PC-9 (cell line): Measurements from ENCODE around the gene ADNP. TPM values are rescaled to one million over a fixed set of nuclear protein-coding genes. Genes with fewer than 3 reads are reported as not detected.

Experiments used
- BruUV-seq: library from RNA; stranded (reverse); fragments of 400-500 nt; replicated peaks from 2 replicates; lab custom pipeline; 2021; lab: Mats Ljungman, UMichigan
- CTCF ChIA-PET: fragments of 300-600 bp; sonication (Branson Sonifier 250); formaldehyde crosslinking; loops from one replicate; lab custom pipeline; 2022; ENCODE audit warnings: antibody characterized with exemption; lab: Charles Lee
- POLR2A ChIA-PET: fragments of 300-600 bp; sonication (Branson Sonifier 250); formaldehyde crosslinking; loops from one replicate; lab custom pipeline; 2022; ENCODE audit warnings: antibody characterized with exemption; ENCODE audit not compliant: unreplicated experiment; lab: Charles Lee
- DNase-seq, 2 experiments: peaks; one replicate each; pipeline versions ENCODE4 v3.0.0 to v3.0.0-alpha.2; 2015 to 2022; ENCODE audit warnings: mixed read lengths in 1 of 2
- H2AFZ ChIP-seq: fragments of 200-600 bp; sonication (generic); 2 replicates; pipeline ENCODE4 v1.8.1; 2017; ENCODE audit warnings: antibody characterized with exemption
- H3F3A ChIP-seq: fragments of 200-600 bp; sonication (generic); 2 replicates; pipeline ENCODE4 v1.8.1; 2017; ENCODE audit warnings: antibody characterized with exemption, mild to moderate bottlenecking, low read depth; ENCODE audit not compliant: insufficient read depth
- H3K27ac ChIP-seq: fragments of 200-600 bp; sonication (generic); 2 replicates; pipeline ENCODE4 v1.6.1; 2016; ENCODE audit warnings: mixed run types
- H3K27me3 ChIP-seq: fragments of 200-600 bp; sonication (generic); 2 replicates; pipeline ENCODE4 v1.6.1; 2016; ENCODE audit warnings: low read depth, mixed run types; ENCODE audit not compliant: insufficient read depth
- H3K36me3 ChIP-seq: fragments of 200-600 bp; sonication (generic); 2 replicates; pipeline ENCODE4 v1.6.1; 2016; ENCODE audit warnings: low read depth, mixed run types
- H3K4me1 ChIP-seq: fragments of 200-600 bp; sonication (generic); replicated peaks from 2 replicates; pipeline ENCODE4 v1.6.1; 2016; ENCODE audit warnings: mixed run types; ENCODE audit not compliant: insufficient read depth
- H3K4me2 ChIP-seq: fragments of 200-600 bp; sonication (generic); 2 replicates; pipeline ENCODE4 v1.6.1; 2017; ENCODE audit warnings: mixed run types
- H3K4me3 ChIP-seq: fragments of 200-600 bp; sonication (generic); 2 replicates; pipeline ENCODE4 v1.6.1; 2016; ENCODE audit warnings: mixed run types
- H3K79me2 ChIP-seq: fragments of 200-600 bp; sonication (generic); 2 replicates; pipeline ENCODE4 v1.6.1; 2017; ENCODE audit warnings: low read depth, mixed run types
- H3K9me2 ChIP-seq: fragments of 200-600 bp; sonication (generic); 2 replicates; pipeline ENCODE4 v1.8.1; 2017; ENCODE audit warnings: mild to moderate bottlenecking; ENCODE audit not compliant: insufficient read depth
- H3K9me3 ChIP-seq: fragments of 200-600 bp; sonication (generic); 2 replicates; pipeline ENCODE4 v1.8.1; 2016; ENCODE audit warnings: low read depth; ENCODE audit not compliant: insufficient read depth
- H4K20me1 ChIP-seq: fragments of 200-600 bp; sonication (generic); 2 replicates; pipeline ENCODE4 v1.8.1; 2017; ENCODE audit not compliant: insufficient read depth
- CTCF ChIP-seq: fragments of 200-600 bp; sonication (generic); conservative IDR thresholded peaks from 2 replicates; pipeline ENCODE4 v1.6.1; 2017; ENCODE audit warnings: mixed run types, antibody characterized with exemption, mild to moderate bottlenecking, moderate library complexity
- EZH2 ChIP-seq: fragments of 200-600 bp; sonication (generic); IDR thresholded peaks from 2 replicates; pipeline ENCODE4 v1.8.0; 2017; ENCODE audit warnings: antibody characterized with exemption, low read depth
- intact Hi-C: fragments of 100-400 bp; cut with micrococcal nuclease; formaldehyde crosslinking; loops from one replicate; pipeline ENCODE4 v1.10.0; 2022; ENCODE audit not compliant: unreplicated experiment
- total RNA-seq: library from RNA; stranded (reverse); gene quantifications from 2 replicates; pipeline ENCODE4 v1.2.3, GENCODE V29; 2021

The ADNP gene
- total RNA-seq, 1 experiment from 2014 or later, result 104 TPM

GRCh38 chr20:50861012-50861411, 70.2 kb downstream of the ADNP start:
- Histone ChIP-seq H3K4me3 (no peak overlapping the region), H3K9me2 (no peaks in the 10 kb centered on the region), H3K27me3 (no peaks in the 10 kb centered on the region), H3K9me3 (no peaks in the 10 kb centered on the region), H3K79me2 (no peaks in the 10 kb centered on the region), H3K27ac (no peak overlapping the region), H4K20me1 (no peaks in the 10 kb centered on the region), H3K36me3 (no peaks in the 10 kb centered on the region), H3K4me1 (no peaks in the 10 kb centered on the region), H3F3A (no peaks in the 10 kb centered on the region), H2AFZ (no peak overlapping the region), H3K4me2 (no peak overlapping the region)
- ChIA-PET CTCF (no interaction called here), POLR2A (no interaction called here)
- BruUV-seq, result no TSS peak
- intact Hi-C loops, result no loop called here
- TF ChIP-seq EZH2 (no peak), CTCF (no peak)
- DNase-seq, result no peak

DNA sequence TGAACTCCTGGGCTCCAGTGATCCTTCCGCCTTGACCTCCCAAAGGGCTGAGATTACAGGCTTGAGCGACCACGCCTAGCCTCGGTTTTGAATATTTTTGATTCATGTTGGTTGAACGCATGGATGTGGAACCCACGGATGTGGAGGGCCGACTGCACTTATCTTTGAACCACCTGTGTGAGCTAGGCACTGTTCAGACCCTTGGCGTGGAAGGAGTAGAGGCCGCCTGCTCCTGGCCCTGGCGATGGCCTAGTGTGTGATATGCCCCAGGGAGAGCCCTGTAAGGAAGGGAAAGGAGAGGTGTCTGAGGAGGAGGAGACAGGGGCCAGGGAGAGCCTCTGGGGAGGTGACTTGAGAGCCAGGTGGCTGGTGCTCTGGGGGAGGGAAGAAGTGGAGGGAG, 72.1 kb downstream of the ADNP start:
- no peak overlapping the region for H2AFZ ChIP-seq
- no peak overlapping the region for H3K4me2 ChIP-seq
- no peak overlapping the region for H3K27ac ChIP-seq
- DNase-seq, result no peak
- no peaks in the 10 kb centered on the region for H3K9me3 ChIP-seq
- H3K9me2 ChIP-seq, result no peaks in the 10 kb centered on the region
- CTCF ChIA-PET, result no interaction called here
- no peaks in the 10 kb centered on the region for H3K4me1 ChIP-seq
- no peaks in the 10 kb centered on the region for H3K79me2 ChIP-seq
- H3K36me3 ChIP-seq, result no peaks in the 10 kb centered on the region
- POLR2A ChIA-PET, result interaction anchor here (0.6 kb wide), 1 partner anchor 1374 kb away, joined by 23 read pairs; no protein-coding TSS in a partner anchor
- no peak overlapping the region for H3K4me3 ChIP-seq
- no peak for TF ChIP-seq CTCF
- H3K27me3 ChIP-seq, result no peaks in the 10 kb centered on the region
- intact Hi-C loops, result no loop called here
- BruUV-seq, result no TSS peak
- no peaks in the 10 kb centered on the region for H3F3A ChIP-seq
- H4K20me1 ChIP-seq, result no peaks in the 10 kb centered on the region

GRCh38 chr20:50858525-50858924, 72.7 kb downstream of the ADNP start:
- intact Hi-C loops, result no loop called here
- Histone ChIP-seq H3K4me1 (no peaks in the 10 kb centered on the region), H3K27ac (no peak overlapping the region), H3K9me3 (no peaks in the 10 kb centered on the region), H3K79me2 (no peaks in the 10 kb centered on the region), H2AFZ (no peak overlapping the region), H3K9me2 (no peaks in the 10 kb centered on the region), H3F3A (no peaks in the 10 kb centered on the region), H3K27me3 (no peaks in the 10 kb centered on the region), H3K4me2 (no peak overlapping the region), H4K20me1 (no peaks in the 10 kb centered on the region), H3K4me3 (no peak overlapping the region), H3K36me3 (no peaks in the 10 kb centered on the region)
- ChIA-PET CTCF (no interaction called here), POLR2A (interaction anchor here (0.6 kb wide), 1 partner anchor 1374 kb away, joined by 23 read pairs; no protein-coding TSS in a partner anchor)
- no TSS peak for BruUV-seq
- TF ChIP-seq CTCF (no peak), EZH2 (no peak)
- DNase-seq, result no peak
